BE2C (cell line): ENCODE data around the gene ATP2B3.

ENCODE experiments used
- DNase-seq: peaks from one replicate; pipeline ENCODE4 v3.0.0-alpha.2; 2020
- H3K27me3 ChIP-seq: fragments of 250-450 bp; sonication (Bioruptor Pico); 2 replicates; pipeline ENCODE4 v1.5.1; 2020; ENCODE audit warnings: mild to moderate bottlenecking
- H3K36me3 ChIP-seq: fragments of 250-450 bp; sonication (Bioruptor Pico); 2 replicates; pipeline ENCODE4 v1.5.1; 2020; ENCODE audit warnings: mild to moderate bottlenecking
- H3K4me1 ChIP-seq: fragments of 250-450 bp; sonication (Bioruptor Pico); 2 replicates; pipeline ENCODE4 v1.5.1; 2020
- H3K4me3 ChIP-seq: 2 replicates; pipeline ENCODE4 v1.5.1; 2011; ENCODE audit warnings: low read depth, low read length
- H3K9me3 ChIP-seq: fragments of 250-450 bp; sonication (Bioruptor Pico); 2 replicates; pipeline ENCODE4 v1.5.1; 2020
- TF ChIP-seq, protein P1 (sequence below): IDR thresholded peaks from 2 replicates; pipeline ENCODE4 v1.5.1; 2012; ENCODE audit warnings: mild to moderate bottlenecking, low read depth, low read length

The ATP2B3 gene

DNA sequence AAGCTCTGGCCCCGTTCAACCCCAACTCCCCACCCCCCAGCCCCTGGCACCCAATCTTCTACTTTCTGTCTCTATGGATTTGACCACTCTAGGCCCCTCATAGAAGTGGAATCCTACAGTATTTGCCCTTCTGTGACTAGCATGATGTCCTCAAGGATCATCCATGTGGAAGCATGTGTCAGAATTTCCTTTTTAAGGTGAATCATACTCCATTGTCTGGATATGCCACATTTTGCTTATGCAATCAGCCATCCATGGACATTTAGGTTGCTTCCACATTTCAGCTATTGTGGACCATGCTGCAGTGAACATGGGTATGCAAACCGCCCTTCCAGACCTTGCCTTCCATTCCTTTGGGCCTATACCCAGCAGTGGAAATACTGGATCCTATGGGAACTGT lies 66.0 kb downstream of the ATP2B3 start:
- Histone ChIP-seq H3K4me1 (no peaks in the 10 kb centered on the region), H3K4me3 (no peak overlapping the region), H3K36me3 (no peaks in the 10 kb centered on the region), H3K27me3 (no peaks in the 10 kb centered on the region), H3K9me3 (no peaks in the 10 kb centered on the region)
- TF ChIP-seq, protein P1, sequence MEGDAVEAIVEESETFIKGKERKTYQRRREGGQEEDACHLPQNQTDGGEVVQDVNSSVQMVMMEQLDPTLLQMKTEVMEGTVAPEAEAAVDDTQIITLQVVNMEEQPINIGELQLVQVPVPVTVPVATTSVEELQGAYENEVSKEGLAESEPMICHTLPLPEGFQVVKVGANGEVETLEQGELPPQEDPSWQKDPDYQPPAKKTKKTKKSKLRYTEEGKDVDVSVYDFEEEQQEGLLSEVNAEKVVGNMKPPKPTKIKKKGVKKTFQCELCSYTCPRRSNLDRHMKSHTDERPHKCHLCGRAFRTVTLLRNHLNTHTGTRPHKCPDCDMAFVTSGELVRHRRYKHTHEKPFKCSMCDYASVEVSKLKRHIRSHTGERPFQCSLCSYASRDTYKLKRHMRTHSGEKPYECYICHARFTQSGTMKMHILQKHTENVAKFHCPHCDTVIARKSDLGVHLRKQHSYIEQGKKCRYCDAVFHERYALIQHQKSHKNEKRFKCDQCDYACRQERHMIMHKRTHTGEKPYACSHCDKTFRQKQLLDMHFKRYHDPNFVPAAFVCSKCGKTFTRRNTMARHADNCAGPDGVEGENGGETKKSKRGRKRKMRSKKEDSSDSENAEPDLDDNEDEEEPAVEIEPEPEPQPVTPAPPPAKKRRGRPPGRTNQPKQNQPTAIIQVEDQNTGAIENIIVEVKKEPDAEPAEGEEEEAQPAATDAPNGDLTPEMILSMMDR, result no peak
- DNase-seq, result no peak

- H3K27me3 ChIP-seq, result no peaks in the 10 kb centered on the region
- H3K4me3 ChIP-seq, result no peak overlapping the region
- no peaks in the 10 kb centered on the region for H3K4me1 ChIP-seq
- no peaks in the 10 kb centered on the region; the same call in 1 of the 2 replicates for H3K36me3 ChIP-seq
- no peaks in the 10 kb centered on the region for H3K9me3 ChIP-seq
- DNase-seq, result no peak
- TF ChIP-seq, protein P1, result no peak
These were observed 68.4 kb downstream of the ATP2B3 start for GRCh38 chrX:153585827-153586226.

DNA sequence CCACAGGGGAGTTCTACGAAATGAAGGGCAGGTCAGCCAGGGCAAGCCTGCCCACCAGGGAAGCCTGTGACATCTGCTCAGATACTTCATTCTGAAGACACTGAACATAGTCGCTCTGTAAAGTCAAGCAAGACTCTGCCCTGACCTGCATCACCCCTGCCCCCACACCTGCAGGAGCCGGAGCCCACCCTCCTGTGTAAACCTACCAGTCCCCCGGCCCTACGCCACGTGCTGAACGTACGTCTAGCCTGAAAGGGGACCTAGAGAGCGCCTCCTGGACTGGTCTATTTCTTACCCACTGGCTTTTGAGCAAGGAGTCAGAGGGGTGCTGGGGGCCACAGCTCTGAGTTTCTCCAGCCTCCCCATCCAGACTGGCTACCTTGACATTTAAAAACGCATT lies 69.9 kb downstream of the ATP2B3 start:
- TF ChIP-seq, protein P1, result no peak
- H3K36me3 ChIP-seq, result no peaks in the 10 kb centered on the region; the same call in 1 of the 2 replicates
- H3K4me3 ChIP-seq, result no peak overlapping the region
- H3K9me3 ChIP-seq, result no peaks in the 10 kb centered on the region
- DNase-seq, result no peak
- no peaks in the 10 kb centered on the region for H3K27me3 ChIP-seq
- H3K4me1 ChIP-seq, result no peaks in the 10 kb centered on the region

DNA sequence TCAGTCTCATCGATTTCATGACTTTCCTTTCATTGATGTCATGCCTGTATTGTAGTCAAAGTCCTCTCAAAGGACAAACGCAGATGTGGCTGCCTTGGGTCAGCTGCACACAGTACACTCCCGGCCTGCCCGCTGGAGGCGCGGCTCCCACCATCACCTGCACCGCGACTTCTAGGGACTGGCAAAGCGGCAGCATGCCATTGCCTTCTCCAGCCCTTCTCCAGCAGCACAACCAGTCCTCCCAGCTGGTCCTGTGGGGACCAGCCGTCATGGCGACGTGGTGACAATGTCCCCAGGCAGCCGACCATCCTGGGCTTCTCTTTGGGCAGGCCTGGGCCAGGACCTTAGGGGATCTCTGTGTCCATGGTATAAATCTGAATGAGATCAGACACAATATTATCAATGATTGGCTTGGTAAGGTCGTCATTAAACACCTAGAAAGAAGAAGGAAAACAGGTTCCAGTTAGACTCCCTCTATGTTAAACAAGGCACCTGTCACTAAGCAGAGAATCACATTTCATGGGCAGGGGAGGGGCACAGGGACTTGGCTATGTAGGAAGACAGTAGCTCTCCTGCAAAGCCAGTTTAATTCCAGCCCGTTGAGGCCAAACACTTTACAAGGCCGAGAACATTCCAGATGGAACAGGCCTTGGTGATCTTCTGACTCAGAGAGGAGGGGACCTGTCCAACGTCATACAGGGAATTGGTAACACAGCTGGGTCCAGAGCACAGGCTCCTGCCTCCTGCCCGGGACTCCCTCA lies 70.8 kb downstream of the ATP2B3 start:
- no peaks in the 10 kb centered on the region for H3K4me1 ChIP-seq
- H3K36me3 ChIP-seq, result no peaks in the 10 kb centered on the region; the same call in 1 of the 2 replicates
- H3K27me3 ChIP-seq, result no peaks in the 10 kb centered on the region
- DNase-seq, result no peak
- TF ChIP-seq, protein P1, result no peak
- no peaks in the 10 kb centered on the region for H3K9me3 ChIP-seq
- no peak overlapping the region for H3K4me3 ChIP-seq

DNA sequence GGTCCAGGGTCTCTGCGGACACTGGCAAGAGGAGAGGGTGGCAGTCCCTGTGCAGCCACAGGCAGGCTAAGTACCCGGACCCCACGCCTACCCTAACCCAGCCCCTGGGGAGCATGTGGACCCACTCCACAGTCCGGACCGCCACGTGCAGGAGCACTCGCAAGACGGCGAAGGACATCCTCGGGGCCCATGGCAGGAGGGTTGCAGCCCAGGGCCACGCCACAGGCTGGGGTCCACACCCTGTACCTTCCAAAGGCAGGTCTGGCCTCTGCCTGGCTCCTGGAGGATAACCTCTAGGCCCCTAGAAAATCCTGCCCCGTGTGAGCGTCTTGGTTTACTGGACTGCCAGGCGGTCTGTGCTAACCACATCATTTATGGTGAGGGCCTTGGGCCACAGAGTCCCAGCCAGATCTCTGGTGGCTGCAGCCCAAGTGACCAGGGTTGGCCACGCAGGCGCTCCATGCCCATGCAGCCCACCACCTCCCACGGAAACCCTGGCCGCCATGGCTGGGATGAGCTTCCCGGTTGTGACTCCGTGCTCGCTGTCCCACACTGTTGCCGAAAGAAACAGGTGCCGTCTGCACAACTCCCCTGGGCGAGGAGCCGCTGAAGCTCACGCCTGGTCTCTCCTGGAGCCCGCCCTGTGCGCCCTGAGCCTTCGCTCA lies 71.5 kb downstream of the ATP2B3 start:
- no peak for DNase-seq
- no peaks in the 10 kb centered on the region; the same call in 1 of the 2 replicates for H3K36me3 ChIP-seq
- TF ChIP-seq, protein P1, result no peak

More for the DNA sequence above, 71.5 kb downstream of the ATP2B3 start:
- Histone ChIP-seq H3K9me3 (no peaks in the 10 kb centered on the region), H3K27me3 (no peaks in the 10 kb centered on the region), H3K4me1 (no peaks in the 10 kb centered on the region), H3K4me3 (no peak overlapping the region)
